Caco-2 (cell line): Measurements from ENCODE around the gene DCAF5. TPM values are rescaled to one million over a fixed set of nuclear protein-coding genes. Genes with fewer than 3 reads are reported as not detected.

ENCODE experiments used
- BruUV-seq: library from RNA; stranded (reverse); fragments of 400-500 nt; replicated peaks from 2 replicates; lab custom pipeline; 2021; lab: Mats Ljungman, UMichigan
- CTCF ChIA-PET: fragments of 300-600 bp; sonication (Branson Sonifier 250); formaldehyde crosslinking; loops from one replicate; lab custom pipeline; 2022; ENCODE audit warnings: antibody characterized with exemption; lab: Charles Lee
- POLR2A ChIA-PET: fragments of 300-600 bp; sonication (Branson Sonifier 250); formaldehyde crosslinking; loops from one replicate; lab custom pipeline; 2022; ENCODE audit warnings: antibody characterized with exemption; lab: Charles Lee
- DNase-seq, 2 experiments: peaks; one replicate each; pipeline versions ENCODE4 v3.0.0 to v3.0.0-alpha.2; 2020 to 2022
- H3K27me3 ChIP-seq: replicated peaks from 2 replicates; pipeline ENCODE4 v1.6.0; 2011; ENCODE audit warnings: low read length; ENCODE audit not compliant: control insufficient read depth, insufficient read depth
- H3K36me3 ChIP-seq: 2 replicates; pipeline ENCODE4 v1.5.1; 2011; ENCODE audit warnings: low read length; ENCODE audit not compliant: control insufficient read depth, insufficient read depth
- H3K4me1 ChIP-seq: fragments of 250-450 bp; sonication (Bioruptor Pico); 2 replicates; pipeline ENCODE4 v1.5.1; 2020; ENCODE audit warnings: mild to moderate bottlenecking
- H3K4me3 ChIP-seq: 2 replicates; pipeline ENCODE4 v1.5.1; 2011; ENCODE audit warnings: low read depth, mild to moderate bottlenecking, control low read depth, low read length
- H3K9me3 ChIP-seq: fragments of 250-450 bp; sonication (Bioruptor Pico); 2 replicates; pipeline ENCODE4 v1.5.1; 2020; ENCODE audit warnings: mild to moderate bottlenecking, moderate library complexity
- H3K27ac Mint-ChIP-seq: one replicate; pipeline ENCODE4 v1.8.0; 2022; ENCODE audit warnings: mixed read lengths; ENCODE audit not compliant: unreplicated experiment
- H3K27me3 Mint-ChIP-seq: one replicate; pipeline ENCODE4 v1.8.0; 2022; ENCODE audit warnings: mixed read lengths; ENCODE audit not compliant: insufficient read depth, unreplicated experiment
- H3K36me3 Mint-ChIP-seq: one replicate; pipeline ENCODE4 v1.8.0; 2022; ENCODE audit warnings: mild to moderate bottlenecking, mixed read lengths; ENCODE audit not compliant: insufficient read depth, unreplicated experiment
- H3K4me1 Mint-ChIP-seq: one replicate; pipeline ENCODE4 v1.8.0; 2022; ENCODE audit warnings: low read depth, mixed read lengths; ENCODE audit not compliant: unreplicated experiment
- H3K4me3 Mint-ChIP-seq: one replicate; pipeline ENCODE4 v1.8.0; 2022; ENCODE audit warnings: mild to moderate bottlenecking, moderate library complexity, mixed read lengths; ENCODE audit not compliant: unreplicated experiment
- H3K9me3 Mint-ChIP-seq: one replicate; pipeline ENCODE4 v1.8.0; 2022; ENCODE audit warnings: mixed read lengths; ENCODE audit not compliant: unreplicated experiment
- CTCF ChIP-seq, 2 experiments: fragments of 200-600 bp in 1 of 2; IDR thresholded peaks; 1 replicate in 1 of 2; 2 replicates in 1 of 2; pipeline versions ENCODE4 v1.5.1 to v1.8.0; 2011 to 2022; ENCODE audit warnings: antibody characterized with exemption in 1 of 2, control low read depth in 1 of 2, inconsistent platforms in 1 of 2, low read depth in 1 of 2, low read length in 1 of 2, mild to moderate bottlenecking in 1 of 2, moderate library complexity in 1 of 2; ENCODE audit not compliant: insufficient read depth in 1 of 2, severe bottlenecking in 1 of 2, unreplicated experiment in 1 of 2
- intact Hi-C: fragments of 100-400 bp; cut with micrococcal nuclease; formaldehyde crosslinking; loops from one replicate; pipeline ENCODE4 v1.10.0; 2022; ENCODE audit not compliant: unreplicated experiment
- total RNA-seq: library from RNA; stranded (reverse); gene quantifications from 2 replicates; pipeline ENCODE4 v1.2.3, GENCODE V29; 2022

Gene DCAF5
- total RNA-seq, 1 experiment from 2014 or later = 34.8 TPM

GRCh38 chr14:69017706-69018105 is 135.2 kb downstream of the DCAF5 start:
- POLR2A ChIA-PET = no interaction called here
- H3K9me3 ChIP-seq = no peaks in the 10 kb centered on the region
- no peaks in the 10 kb centered on the region for H3K36me3 ChIP-seq
- H3K4me1 ChIP-seq = no peaks in the 10 kb centered on the region; the same call in 1 of the 2 replicates
- BruUV-seq = no TSS peak
- Mint-ChIP-seq H3K4me3 (no peak overlapping the region), H3K27ac (no peak overlapping the region), H3K27me3 (no peaks in the 10 kb centered on the region), H3K9me3 (no peaks in the 10 kb centered on the region), H3K4me1 (no peaks in the 10 kb centered on the region), H3K36me3 (no peaks in the 10 kb centered on the region)
- CTCF ChIA-PET = no interaction called here
- no peaks in the 10 kb centered on the region for H3K27me3 ChIP-seq
- TF ChIP-seq CTCF (IDR thresholded peaks at IDR 0.05; ENCODE audit: insufficient read depth in 1 of 2, low read depth in 1 of 2, low read length in 1 of 2, severe bottlenecking in 1 of 2, unreplicated experiment in 1 of 2) = no peak
- no peak overlapping the region for H3K4me3 ChIP-seq
- intact Hi-C loops = no loop called here
- no peak for DNase-seq

DNA sequence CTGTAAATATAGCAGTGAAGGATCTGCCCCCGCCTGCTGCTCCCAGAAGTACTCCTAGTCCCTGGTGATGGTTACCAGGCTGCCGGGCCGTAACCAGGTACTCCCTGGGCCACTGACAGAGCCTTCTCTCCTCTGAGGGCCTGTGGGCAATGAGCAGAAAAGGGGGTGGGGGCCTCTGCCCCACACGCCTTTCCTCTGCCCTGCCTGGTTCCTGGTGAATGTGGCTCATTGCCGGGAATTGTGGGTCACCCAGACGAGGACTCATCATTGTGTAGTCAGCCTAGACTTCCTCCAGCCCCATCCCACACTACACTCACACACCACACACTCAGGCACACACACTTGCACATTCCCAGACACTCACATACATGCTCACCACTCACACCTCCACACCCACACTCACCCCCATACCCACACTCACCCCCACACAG is 138.1 kb downstream of the DCAF5 start:
- H3K9me3 Mint-ChIP-seq = no peaks in the 10 kb centered on the region
- CTCF ChIA-PET = interaction anchor here (1.3 kb wide), 1 partner anchor 152 kb away, joined by 3 read pairs; no protein-coding TSS in a partner anchor

GRCh38 chr14:69013943-69014782 is 138.8 kb downstream of the DCAF5 start:
- Histone ChIP-seq H3K4me3 (no peak overlapping the region), H3K27me3 (no peaks in the 10 kb centered on the region), H3K9me3 (no peaks in the 10 kb centered on the region), H3K36me3 (no peaks in the 10 kb centered on the region), H3K4me1 (no peaks in the 10 kb centered on the region; the same call in 1 of the 2 replicates)
- no peak for TF ChIP-seq CTCF (IDR thresholded peaks at IDR 0.05; ENCODE audit: insufficient read depth in 1 of 2, low read depth in 1 of 2, low read length in 1 of 2, severe bottlenecking in 1 of 2, unreplicated experiment in 1 of 2)
- no peaks in the 10 kb centered on the region for H3K9me3 Mint-ChIP-seq
- H3K27ac Mint-ChIP-seq = peak overlapping the region; percentile 60
- no peaks in the 10 kb centered on the region for H3K4me1 Mint-ChIP-seq
- DNase-seq = peak; percentile 61 to 76
- CTCF ChIA-PET = interaction anchor here (1.3 kb wide), 1 partner anchor 151 kb away, joined by 3 read pairs; no protein-coding TSS in a partner anchor
- intact Hi-C loops = no loop called here
- H3K27me3 Mint-ChIP-seq = no peaks in the 10 kb centered on the region
- no TSS peak for BruUV-seq
- no peak overlapping the region for H3K4me3 Mint-ChIP-seq
- no peaks in the 10 kb centered on the region for H3K36me3 Mint-ChIP-seq
- POLR2A ChIA-PET = no interaction called here

More for the DNA sequence above, 138.1 kb downstream of the DCAF5 start:
- Histone ChIP-seq H3K36me3 (no peaks in the 10 kb centered on the region), H3K9me3 (no peaks in the 10 kb centered on the region), H3K4me3 (no peak overlapping the region), H3K4me1 (no peaks in the 10 kb centered on the region; the same call in 1 of the 2 replicates), H3K27me3 (no peaks in the 10 kb centered on the region)
- no peaks in the 10 kb centered on the region for H3K36me3 Mint-ChIP-seq
- H3K4me1 Mint-ChIP-seq = no peaks in the 10 kb centered on the region
- no peaks in the 10 kb centered on the region for H3K27me3 Mint-ChIP-seq
- no TSS peak for BruUV-seq
- intact Hi-C loops = no loop called here
- H3K27ac Mint-ChIP-seq = peak overlapping the region; percentile 60
- POLR2A ChIA-PET = no interaction called here
- no peak for DNase-seq
- H3K4me3 Mint-ChIP-seq = no peak overlapping the region
- no peak for TF ChIP-seq CTCF (IDR thresholded peaks at IDR 0.05; ENCODE audit: insufficient read depth in 1 of 2, low read depth in 1 of 2, low read length in 1 of 2, severe bottlenecking in 1 of 2, unreplicated experiment in 1 of 2)
